Gastroesophageal sphincter (tissue), 4 donors: ENCODE data around the gene RLN3. TPM values are rescaled to one million over a fixed set of nuclear protein-coding genes. Genes with fewer than 3 reads are reported as not detected.
"Not testable (repeated sequence)": the region's sequence is repeated elsewhere in the genome, so short reads cannot be mapped to it uniquely, and the experiment has no call there.

Source experiments
- ATAC-seq: fragments of 150-250 bp; one replicate; pipeline ENCODE4 v1.9.1; 2016; ENCODE audit warnings: mild to moderate bottlenecking, moderate library complexity
- H3K27ac ChIP-seq, 4 donors: fragments of 200-600 bp; sonication (generic) in 3 of 4; 1 replicate in 3 of 4; 2 replicates in 1 of 4; pipeline ENCODE4 v1.5.1; 2016 to 2019
- H3K27me3 ChIP-seq: fragments of 200-600 bp; sonication (generic); one replicate; pipeline ENCODE4 v1.5.1; 2019
- H3K36me3 ChIP-seq, 2 donors: fragments of 200-600 bp; sonication (generic); one replicate each; pipeline ENCODE4 v1.5.1; 2019; ENCODE audit warnings: control low read depth in 1 of 2
- H3K4me1 ChIP-seq, 3 donors: fragments of 200-600 bp; sonication (generic); 1 replicate in 2 of 3; 2 replicates in 1 of 3; pipeline ENCODE4 v1.5.1; 2016 to 2019; ENCODE audit warnings: control low read depth in 2 of 3
- H3K4me3 ChIP-seq, 2 donors: fragments of 200-600 bp; sonication (generic); one replicate each; pipeline ENCODE4 v1.5.1; 2019; ENCODE audit warnings: mild to moderate bottlenecking in 1 of 2, moderate library complexity in 1 of 2
- H3K9me3 ChIP-seq, 3 donors: fragments of 200-600 bp; sonication (generic); one replicate each; pipeline ENCODE4 v1.5.1; 2017 to 2019; ENCODE audit warnings: control low read depth in 2 of 3
- EP300 ChIP-seq: sonication (generic); formaldehyde crosslinking; IDR thresholded peaks from one replicate; pipeline ENCODE4 v1.6.1; 2017; ENCODE audit warnings: antibody characterized with exemption, mild to moderate bottlenecking
- POLR2A ChIP-seq, 2 donors: fragments of 450-650 bp; IDR thresholded peaks; one replicate each; pipeline ENCODE4 v1.6.1; 2017; ENCODE audit warnings: antibody characterized with exemption in 2 of 2, mild to moderate bottlenecking in 2 of 2, moderate library complexity in 1 of 2
- POLR2AphosphoS5 ChIP-seq: sonication (generic); formaldehyde crosslinking; IDR thresholded peaks from one replicate; pipeline ENCODE4 v1.6.1; 2017; ENCODE audit warnings: antibody characterized with exemption
- WGBS, 2 donors: methylation state at CpG; one replicate each; pipeline ENCODE4 v1.1.5; 2018; ENCODE audit warnings: low coverage in 1 of 2; 5-methylcytosine and 5-hydroxymethylcytosine counted together
- total RNA-seq, 4 donors: library from RNA; depleted of rRNA; stranded (reverse); fragments of >200 nt; gene quantifications; one replicate each; pipeline ENCODE4 v1.1.0, GENCODE V29; 2016
- TF ChIP-seq, protein P1 (sequence below), 4 experiments: fragments of 200-600 bp in 2 of 4; fragments of 450-650 bp in 2 of 4; sonication (generic) in 1 of 4; IDR thresholded peaks; one replicate each; pipeline ENCODE4 v1.5.1; 2017 to 2019; ENCODE audit warnings: antibody characterized with exemption in 4 of 4, mild to moderate bottlenecking in 2 of 4, moderate library complexity in 2 of 4

Gene RLN3
- total RNA-seq, 4 donors from 2014 or later, result not detected

- 63 to 67% methylated on average over 1 to 2 of the region's 4 CpGs for WGBS, 2 donors
- Histone ChIP-seq H3K36me3 (no peaks in the 10 kb centered on the region), H3K9me3 (no peaks in the 10 kb centered on the region), H3K4me1 (peaks cover 0 to 15% (median 8%) of the 10 kb centered on the region in 3 donors), H3K27me3 (peaks cover 41% of the 10 kb centered on the region), H3K4me3 (no peak overlapping the region), H3K27ac (no peak overlapping the region)
- no peak for ATAC-seq
- TF ChIP-seq POLR2AphosphoS5 (no peak), EP300 (no peak), POLR2A (IDR thresholded peaks at IDR 0.05) (no peak)
- TF ChIP-seq, protein P1, sequence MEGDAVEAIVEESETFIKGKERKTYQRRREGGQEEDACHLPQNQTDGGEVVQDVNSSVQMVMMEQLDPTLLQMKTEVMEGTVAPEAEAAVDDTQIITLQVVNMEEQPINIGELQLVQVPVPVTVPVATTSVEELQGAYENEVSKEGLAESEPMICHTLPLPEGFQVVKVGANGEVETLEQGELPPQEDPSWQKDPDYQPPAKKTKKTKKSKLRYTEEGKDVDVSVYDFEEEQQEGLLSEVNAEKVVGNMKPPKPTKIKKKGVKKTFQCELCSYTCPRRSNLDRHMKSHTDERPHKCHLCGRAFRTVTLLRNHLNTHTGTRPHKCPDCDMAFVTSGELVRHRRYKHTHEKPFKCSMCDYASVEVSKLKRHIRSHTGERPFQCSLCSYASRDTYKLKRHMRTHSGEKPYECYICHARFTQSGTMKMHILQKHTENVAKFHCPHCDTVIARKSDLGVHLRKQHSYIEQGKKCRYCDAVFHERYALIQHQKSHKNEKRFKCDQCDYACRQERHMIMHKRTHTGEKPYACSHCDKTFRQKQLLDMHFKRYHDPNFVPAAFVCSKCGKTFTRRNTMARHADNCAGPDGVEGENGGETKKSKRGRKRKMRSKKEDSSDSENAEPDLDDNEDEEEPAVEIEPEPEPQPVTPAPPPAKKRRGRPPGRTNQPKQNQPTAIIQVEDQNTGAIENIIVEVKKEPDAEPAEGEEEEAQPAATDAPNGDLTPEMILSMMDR (IDR thresholded peaks at IDR 0.05), result no peak
Measured at GRCh38 chr19:14028901-14029300, 953 bp downstream of the RLN3 start.

DNA sequence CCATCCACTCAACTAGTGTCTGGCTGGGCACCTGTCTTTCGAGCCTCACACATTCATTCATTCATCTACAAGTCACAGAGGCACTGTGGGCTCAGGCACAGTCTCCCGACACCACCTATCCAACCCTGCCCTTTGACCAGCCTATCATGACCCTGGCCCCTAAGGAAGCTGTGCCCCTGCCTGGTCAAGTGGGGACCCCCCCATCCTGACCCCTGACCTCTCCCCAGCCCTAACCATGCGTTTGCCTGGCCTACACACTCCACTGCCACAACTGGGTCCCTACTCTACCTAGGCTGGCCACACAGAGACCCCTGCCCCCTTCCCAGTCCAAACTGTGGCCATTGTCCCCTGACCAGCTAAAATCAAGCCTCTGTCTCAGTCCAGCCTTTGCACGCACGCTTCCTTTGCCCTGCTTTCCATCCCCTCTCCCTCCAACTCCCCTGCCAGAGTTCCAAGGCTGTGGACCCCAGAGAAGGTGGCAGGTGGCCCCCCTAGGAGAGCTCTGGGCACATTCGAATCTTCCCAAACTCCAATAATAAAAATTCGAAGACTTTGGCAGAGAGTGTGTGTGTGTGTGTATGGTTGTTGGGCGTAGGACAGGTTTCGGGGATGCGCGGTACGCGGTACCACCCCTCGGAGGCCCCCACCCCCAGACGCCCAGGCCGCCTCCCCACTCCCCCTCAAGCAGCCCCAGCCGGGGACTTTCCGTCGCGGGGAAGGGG lies 3.2 kb downstream of the RLN3 start:
- H3K9me3 ChIP-seq, result no peaks in the 10 kb centered on the region
- peak overlapping the region in 3 of 4 donors; percentile 62 to 73 (median 72) for H3K27ac ChIP-seq
- ATAC-seq, result peak; percentile 17
- H3K27me3 ChIP-seq, result peaks cover 41% of the 10 kb centered on the region
- peaks cover 0 to 15% (median 8%) of the 10 kb centered on the region in 3 donors for H3K4me1 ChIP-seq
- TF ChIP-seq, protein P1 (IDR thresholded peaks at IDR 0.05), result no peak
- TF ChIP-seq POLR2AphosphoS5 (no peak), EP300 (no peak), POLR2A (IDR thresholded peaks at IDR 0.05) (no peak)
- peak overlapping the region; percentile 36 to 64 for H3K4me3 ChIP-seq
- WGBS, 2 donors, result 36 to 37% methylated on average over 3 to 8 of the region's 20 CpGs
- no peaks in the 10 kb centered on the region for H3K36me3 ChIP-seq

GRCh38 chr19:14031719-14032480 lies 4.0 kb downstream of the RLN3 start, which contains the start of gene IL27RA:
IL27RA (plus strand) TSS chr19:14031762; CDS start chr19:14031873, 111 bp downstream.
- Histone ChIP-seq H3K4me1 (peaks cover 0 to 15% (median 8%) of the 10 kb centered on the region in 3 donors), H3K36me3 (no peaks in the 10 kb centered on the region), H3K27ac (peak within 1 kb of the TSS in 3 of 4 donors; percentile 62 to 73 (median 72)), H3K4me3 (peak within 1 kb of the TSS; percentile 36 to 64), H3K9me3 (no peaks in the 10 kb centered on the region), H3K27me3 (peaks cover 41% of the 10 kb centered on the region)
- TF ChIP-seq, protein P1 (IDR thresholded peaks at IDR 0.05), result peak in 3 of 4 experiments; percentile 30 to 53 (median 45)
- TF ChIP-seq POLR2AphosphoS5 (no peak), EP300 (no peak), POLR2A (IDR thresholded peaks at IDR 0.05) (peak in 1 of 2 donors; percentile 22)
- WGBS, 2 donors, result no CpG with 5 or more reads among the region's 63 CpGs
- ATAC-seq, result peak; percentile 62

- Histone ChIP-seq H3K9me3 (no peaks in the 10 kb centered on the region), H3K36me3 (no peaks in the 10 kb centered on the region), H3K27ac (no peak overlapping the region), H3K4me1 (peaks cover 0 to 15% (median 8%) of the 10 kb centered on the region in 3 donors), H3K27me3 (peaks cover 35% of the 10 kb centered on the region), H3K4me3 (no peak overlapping the region)
- 100% methylated on average over 2 of the region's 2 CpGs; no CpG with 5 or more reads in 1 of the 2 donors for WGBS, 2 donors
- TF ChIP-seq, protein P1 (IDR thresholded peaks at IDR 0.05), result no peak
- no peak for TF ChIP-seq POLR2AphosphoS5
- no peak for TF ChIP-seq POLR2A (IDR thresholded peaks at IDR 0.05)
- no peak for TF ChIP-seq EP300
- ATAC-seq, result no peak
Measured at GRCh38 chr19:14033946-14034345, 6.0 kb downstream of the RLN3 start.

DNA sequence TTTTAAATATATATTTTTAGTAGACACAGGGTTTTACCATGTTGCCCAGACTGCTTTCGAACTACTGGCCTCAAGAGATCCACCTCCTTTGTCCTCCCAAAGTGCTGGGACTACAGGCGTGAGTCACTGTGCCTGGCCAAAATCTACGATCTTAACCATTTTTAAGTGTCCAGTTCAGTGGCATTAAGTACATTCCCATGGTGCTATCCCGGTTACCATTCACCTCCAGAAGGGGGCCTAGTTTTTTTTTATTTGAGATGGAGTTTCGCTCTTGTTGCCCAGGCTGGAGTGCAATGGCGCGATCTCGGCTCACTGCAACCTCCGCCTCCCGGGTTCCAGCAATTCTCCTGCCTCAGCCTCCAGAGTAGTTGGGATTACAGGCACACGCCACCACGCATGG lies 7.2 kb downstream of the RLN3 start:
- WGBS, 2 donors, result 78 to 90% methylated on average over 3 to 11 of the region's 12 CpGs

More for the DNA sequence above, 7.2 kb downstream of the RLN3 start:
- Histone ChIP-seq H3K4me1 (peaks cover 0 to 15% (median 8%) of the 10 kb centered on the region in 3 donors), H3K27me3 (peaks cover 34% of the 10 kb centered on the region)
- H3K27ac ChIP-seq, H3K9me3 ChIP-seq, H3K4me3 ChIP-seq, H3K36me3 ChIP-seq, ATAC-seq: not testable (repeated sequence)
